Measurements from ENCODE around the gene MAST1.

DNA sequence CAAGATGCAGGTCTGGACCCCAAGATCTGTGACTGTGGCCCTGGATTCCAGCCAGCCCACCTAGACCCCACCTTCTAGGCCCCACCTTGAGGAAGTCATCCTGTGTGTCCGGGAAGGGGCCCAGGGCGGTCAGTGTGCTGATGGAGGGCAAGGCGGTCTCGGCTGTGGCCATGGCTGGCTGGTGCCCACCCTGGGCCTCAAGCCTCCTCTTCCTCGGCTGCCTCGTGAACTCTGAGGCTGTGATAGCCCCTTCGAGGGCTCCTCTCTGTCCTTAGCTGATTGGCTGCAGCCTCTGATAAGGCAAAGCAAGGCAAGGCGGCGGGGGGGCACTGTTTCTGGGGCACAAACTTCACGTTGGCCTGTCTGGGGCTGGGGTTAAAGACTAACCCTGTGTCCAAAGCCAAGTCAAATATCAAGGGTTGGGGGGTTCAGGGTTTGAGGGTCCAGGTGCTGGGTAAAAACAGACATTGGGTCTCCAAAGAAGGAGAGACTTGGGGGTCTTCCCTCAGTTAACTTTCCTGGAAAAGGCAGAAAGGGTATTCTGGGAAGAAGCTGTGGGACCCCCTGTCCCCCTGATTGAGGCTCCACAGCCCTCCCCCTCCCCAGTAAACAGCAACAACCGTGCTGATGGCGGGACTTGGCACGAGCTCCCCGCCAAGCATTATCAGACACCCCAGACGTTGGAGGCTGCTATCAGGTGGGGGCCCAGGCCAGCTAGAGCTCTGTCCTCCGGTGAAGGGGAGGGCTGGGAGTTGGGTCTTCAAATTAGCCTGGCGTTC lies 48.8 kb downstream of the MAST1 start, which contains the start of gene KLF1:
- TF ChIP-seq, protein P1, sequence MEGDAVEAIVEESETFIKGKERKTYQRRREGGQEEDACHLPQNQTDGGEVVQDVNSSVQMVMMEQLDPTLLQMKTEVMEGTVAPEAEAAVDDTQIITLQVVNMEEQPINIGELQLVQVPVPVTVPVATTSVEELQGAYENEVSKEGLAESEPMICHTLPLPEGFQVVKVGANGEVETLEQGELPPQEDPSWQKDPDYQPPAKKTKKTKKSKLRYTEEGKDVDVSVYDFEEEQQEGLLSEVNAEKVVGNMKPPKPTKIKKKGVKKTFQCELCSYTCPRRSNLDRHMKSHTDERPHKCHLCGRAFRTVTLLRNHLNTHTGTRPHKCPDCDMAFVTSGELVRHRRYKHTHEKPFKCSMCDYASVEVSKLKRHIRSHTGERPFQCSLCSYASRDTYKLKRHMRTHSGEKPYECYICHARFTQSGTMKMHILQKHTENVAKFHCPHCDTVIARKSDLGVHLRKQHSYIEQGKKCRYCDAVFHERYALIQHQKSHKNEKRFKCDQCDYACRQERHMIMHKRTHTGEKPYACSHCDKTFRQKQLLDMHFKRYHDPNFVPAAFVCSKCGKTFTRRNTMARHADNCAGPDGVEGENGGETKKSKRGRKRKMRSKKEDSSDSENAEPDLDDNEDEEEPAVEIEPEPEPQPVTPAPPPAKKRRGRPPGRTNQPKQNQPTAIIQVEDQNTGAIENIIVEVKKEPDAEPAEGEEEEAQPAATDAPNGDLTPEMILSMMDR (IDR thresholded peaks at IDR 0.05) = no peak
- no peak for TF ChIP-seq POLR2A (IDR thresholded peaks at IDR 0.05)

Data from body of pancreas (tissue), 4 donors.